Gastroesophageal sphincter (tissue), 3 donors: Measurements from ENCODE around the gene RUFY3.

Experiments used
- POLR2A ChIP-seq, 2 donors: fragments of 450-650 bp; IDR thresholded peaks; one replicate each; pipeline ENCODE4 v1.6.1; 2017; ENCODE audit warnings: antibody characterized with exemption in 2 of 2, mild to moderate bottlenecking in 2 of 2, moderate library complexity in 1 of 2
- POLR2AphosphoS5 ChIP-seq: sonication (generic); formaldehyde crosslinking; IDR thresholded peaks from one replicate; pipeline ENCODE4 v1.6.1; 2017; ENCODE audit warnings: antibody characterized with exemption
- TF ChIP-seq, protein P1 (sequence below), 4 experiments: fragments of 200-600 bp in 2 of 4; fragments of 450-650 bp in 2 of 4; sonication (generic) in 1 of 4; IDR thresholded peaks; one replicate each; pipeline ENCODE4 v1.5.1; 2017 to 2019; ENCODE audit warnings: antibody characterized with exemption in 4 of 4, mild to moderate bottlenecking in 2 of 4, moderate library complexity in 2 of 4

DNA sequence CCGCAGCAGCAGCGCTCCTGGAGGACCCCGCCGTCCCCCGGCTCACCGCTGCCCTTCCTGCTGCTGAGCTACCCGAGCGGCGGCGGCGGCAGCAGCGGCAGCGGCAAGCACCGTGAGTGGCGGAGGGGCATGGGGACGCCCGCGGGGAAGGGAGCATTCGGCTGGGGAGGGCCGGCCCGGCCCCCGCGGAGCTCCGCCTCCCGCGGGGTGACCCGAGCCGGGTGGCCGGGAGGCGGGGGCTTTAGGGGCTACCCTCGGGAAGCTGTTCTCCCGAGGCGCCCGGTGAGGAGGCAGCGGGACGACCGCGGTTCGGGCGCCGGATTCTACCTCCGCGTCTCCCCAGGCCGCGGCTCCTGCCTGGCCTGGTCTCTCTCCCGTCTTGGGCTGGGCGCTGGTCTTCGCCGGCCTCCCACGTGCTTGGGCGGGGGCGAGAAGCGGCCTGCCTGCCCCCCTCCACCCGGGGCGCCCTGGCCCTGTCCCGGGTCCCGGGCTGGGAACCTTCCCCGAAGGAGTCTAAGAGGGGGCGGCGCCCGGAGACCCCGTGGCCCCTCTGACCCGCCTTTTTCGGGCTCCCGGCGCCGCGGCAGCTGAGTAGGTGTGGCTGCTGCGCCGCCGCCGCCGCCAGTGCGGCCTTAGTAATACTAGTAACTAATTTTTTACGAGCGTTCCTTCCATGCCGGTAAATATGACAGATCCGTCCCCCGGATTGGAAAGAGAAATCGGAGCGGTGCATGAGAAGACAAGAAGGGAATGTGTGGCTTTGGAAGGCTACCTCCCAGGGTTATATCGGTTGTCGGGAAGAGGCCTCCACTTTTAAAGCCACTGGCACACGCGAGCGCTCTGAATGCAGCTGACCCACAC lies 16.4 kb upstream of the RUFY3 start:
- TF ChIP-seq, protein P1, sequence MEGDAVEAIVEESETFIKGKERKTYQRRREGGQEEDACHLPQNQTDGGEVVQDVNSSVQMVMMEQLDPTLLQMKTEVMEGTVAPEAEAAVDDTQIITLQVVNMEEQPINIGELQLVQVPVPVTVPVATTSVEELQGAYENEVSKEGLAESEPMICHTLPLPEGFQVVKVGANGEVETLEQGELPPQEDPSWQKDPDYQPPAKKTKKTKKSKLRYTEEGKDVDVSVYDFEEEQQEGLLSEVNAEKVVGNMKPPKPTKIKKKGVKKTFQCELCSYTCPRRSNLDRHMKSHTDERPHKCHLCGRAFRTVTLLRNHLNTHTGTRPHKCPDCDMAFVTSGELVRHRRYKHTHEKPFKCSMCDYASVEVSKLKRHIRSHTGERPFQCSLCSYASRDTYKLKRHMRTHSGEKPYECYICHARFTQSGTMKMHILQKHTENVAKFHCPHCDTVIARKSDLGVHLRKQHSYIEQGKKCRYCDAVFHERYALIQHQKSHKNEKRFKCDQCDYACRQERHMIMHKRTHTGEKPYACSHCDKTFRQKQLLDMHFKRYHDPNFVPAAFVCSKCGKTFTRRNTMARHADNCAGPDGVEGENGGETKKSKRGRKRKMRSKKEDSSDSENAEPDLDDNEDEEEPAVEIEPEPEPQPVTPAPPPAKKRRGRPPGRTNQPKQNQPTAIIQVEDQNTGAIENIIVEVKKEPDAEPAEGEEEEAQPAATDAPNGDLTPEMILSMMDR (IDR thresholded peaks at IDR 0.05), result no peak
- peak; percentile 59 for TF ChIP-seq POLR2AphosphoS5
- peak; percentile 26 to 49 for TF ChIP-seq POLR2A (IDR thresholded peaks at IDR 0.05)
